Panc1 (cell line): ENCODE results near the gene CHL1. TPM values are rescaled to one million over a fixed set of nuclear protein-coding genes. Genes with fewer than 3 reads are reported as not detected.

Source experiments
- ATAC-seq: fragments of 200-7000 bp; cut with Tn5 transposase; 2 replicates; pipeline ENCODE4 v1.9.1; 2020; ENCODE audit warnings: mild to moderate bottlenecking, moderate library complexity
- BruUV-seq: library from RNA; stranded (reverse); fragments of 400-500 nt; replicated peaks from 2 replicates; lab custom pipeline; 2021; lab: Mats Ljungman, UMichigan
- CTCF ChIA-PET: fragments of 300-600 bp; sonication (Branson Sonifier 250); formaldehyde crosslinking; loops from one replicate; lab custom pipeline; 2022; ENCODE audit warnings: antibody characterized with exemption; lab: Charles Lee
- POLR2A ChIA-PET: fragments of 300-600 bp; sonication (Branson Sonifier 250); formaldehyde crosslinking; loops from one replicate; lab custom pipeline; 2022; ENCODE audit warnings: antibody characterized with exemption; lab: Charles Lee
- DNase-seq: peaks from one replicate; pipeline ENCODE4 v3.0.0-alpha.2; 2010; ENCODE audit warnings: low read depth, low spot score
- H3K27ac ChIP-seq: 2 replicates; pipeline ENCODE4 v1.5.1; 2011; ENCODE audit warnings: mild to moderate bottlenecking, low read length, inconsistent platforms
- H3K27me3 ChIP-seq: fragments of 200-500 bp; sonication (Bioruptor generic); 2 replicates; pipeline ENCODE4 v1.6.0; 2014; ENCODE audit warnings: low read length, inconsistent platforms; ENCODE audit not compliant: control insufficient read depth, insufficient read depth
- H3K36me3 ChIP-seq: fragments of 200-500 bp; sonication (Bioruptor generic); 2 replicates; pipeline ENCODE4 v1.5.1; 2014; ENCODE audit warnings: inconsistent platforms, mild to moderate bottlenecking, low read length, moderate library complexity; ENCODE audit not compliant: control insufficient read depth, insufficient read depth
- H3K4me1 ChIP-seq: 2 replicates; pipeline ENCODE4 v1.5.1; 2011; ENCODE audit warnings: inconsistent platforms, mild to moderate bottlenecking, low read length, moderate library complexity; ENCODE audit not compliant: control insufficient read depth, insufficient read depth
- H3K4me3 ChIP-seq, 2 experiments: 2 replicates each; pipeline ENCODE4 v1.5.1; 2011 to 2012; ENCODE audit warnings: low read depth in 2 of 2, low read length in 2 of 2, mild to moderate bottlenecking in 2 of 2, inconsistent platforms in 1 of 2, moderate library complexity in 1 of 2
- H3K9me3 ChIP-seq: fragments of 200-500 bp; sonication (Bioruptor generic); 2 replicates; pipeline ENCODE4 v1.5.1; 2014; ENCODE audit warnings: low read depth, mild to moderate bottlenecking, inconsistent platforms, low read length, moderate library complexity; ENCODE audit not compliant: control insufficient read depth, insufficient read depth
- CTCF ChIP-seq: fragments of 450-650 bp; IDR thresholded peaks from 2 replicates; pipeline ENCODE4 v1.5.1; 2017; ENCODE audit warnings: mild to moderate bottlenecking
- POLR2AphosphoS5 ChIP-seq: IDR thresholded peaks from 2 replicates; pipeline ENCODE4 v1.6.1; 2012; ENCODE audit warnings: mild to moderate bottlenecking, low read depth, low read length, moderate library complexity
- REST ChIP-seq, 2 experiments: IDR thresholded peaks; 2 replicates each; pipeline ENCODE4 v1.6.1; 2011 to 2012; ENCODE audit warnings: low read depth in 2 of 2, control low read depth in 1 of 2, low read length in 1 of 2, mild to moderate bottlenecking in 1 of 2, moderate library complexity in 1 of 2; ENCODE audit not compliant: insufficient read depth in 1 of 2
- SIN3A ChIP-seq: IDR thresholded peaks from 2 replicates; pipeline ENCODE4 v1.6.1; 2012; ENCODE audit warnings: low read depth, mild to moderate bottlenecking, low read length, moderate library complexity, borderline replicate concordance; ENCODE audit not compliant: insufficient read depth
- TCF7L2 ChIP-seq: IDR thresholded peaks from 2 replicates; pipeline ENCODE4 v1.6.1; 2011; ENCODE audit warnings: mild to moderate bottlenecking, low read depth, low read length, inconsistent platforms
- in situ Hi-C: cut with HindIII; loops from 2 replicates; pipeline ENCODE4 v1.10.0; 2016; ENCODE audit warnings: low sequenced_read_pairs, low pct_unique_long_range_greater_than_20kb
- intact Hi-C: fragments of 100-400 bp; cut with micrococcal nuclease; formaldehyde crosslinking; loops from one replicate; pipeline ENCODE4 v1.10.0; 2022; ENCODE audit not compliant: unreplicated experiment
- total RNA-seq: library from RNA; stranded (reverse); gene quantifications from one replicate; pipeline ENCODE4 v1.2.1, GENCODE V29; 2021; ENCODE audit not compliant: unreplicated experiment

The CHL1 gene
- total RNA-seq, 1 experiment from 2014 or later = not detected

- ATAC-seq (no peak), DNase-seq (no peak)
- no peak overlapping the region for H3K4me3 ChIP-seq
- H3K27ac ChIP-seq = no peak overlapping the region
- intact Hi-C loops = no loop called here
- H3K9me3 ChIP-seq = no peaks in the 10 kb centered on the region
- TF ChIP-seq REST (IDR thresholded peaks at IDR 0.05; ENCODE audit: insufficient read depth in 1 of 2, low read depth in 2 of 2, low read length in 1 of 2) (no peak), TCF7L2 (no peak), CTCF (no peak), SIN3A (no peak), POLR2AphosphoS5 (no peak)
- no peaks in the 10 kb centered on the region for H3K27me3 ChIP-seq
- CTCF ChIA-PET = no interaction called here
- H3K36me3 ChIP-seq = no peaks in the 10 kb centered on the region
- BruUV-seq = no TSS peak
- H3K4me1 ChIP-seq = no peaks in the 10 kb centered on the region
- in situ Hi-C loops = no loop called here
- POLR2A ChIA-PET = no interaction called here
Measured at GRCh38 chr3:355622-356021, 159.1 kb downstream of the CHL1 start.

GRCh38 chr3:356952-357351 is 160.4 kb downstream of the CHL1 start:
- no peak for DNase-seq
- TF ChIP-seq SIN3A (no peak), REST (IDR thresholded peaks at IDR 0.05; ENCODE audit: insufficient read depth in 1 of 2, low read depth in 2 of 2, low read length in 1 of 2) (no peak), TCF7L2 (no peak), POLR2AphosphoS5 (no peak), CTCF (no peak)
- no peaks in the 10 kb centered on the region for H3K4me1 ChIP-seq
- CTCF ChIA-PET = no interaction called here
- POLR2A ChIA-PET = no interaction called here
- intact Hi-C loops (no loop called here), in situ Hi-C loops (no loop called here)
- H3K27ac ChIP-seq = no peak overlapping the region
- H3K4me3 ChIP-seq = no peak overlapping the region
- no peaks in the 10 kb centered on the region for H3K9me3 ChIP-seq
- H3K36me3 ChIP-seq = no peaks in the 10 kb centered on the region
- ATAC-seq = no peak
- no TSS peak for BruUV-seq
- no peaks in the 10 kb centered on the region for H3K27me3 ChIP-seq
